ENCODE measurements around the gene GABRD.

GRCh38 chr1:2047749-2048729 lies 28.9 kb downstream of the GABRD start:
- TF ChIP-seq POLR2A (IDR thresholded peaks at IDR 0.05; ENCODE audit: low read length) = no peak
- no peak for TF ChIP-seq GATA1 (IDR thresholded peaks at IDR 0.05; ENCODE audit: low read depth, low read length)

Measured in erythroblast (primary cell).